Activated CD4-positive, alpha-beta T cell treated with anti-CD3 and anti-CD28 coated beads, Interleukin-2, amount 50 U/mL, for 48 hours (primary cell): Measurements from ENCODE around the gene STRN4.

ENCODE experiments used
- DNase-seq, 2 experiments: peaks; one replicate each; pipeline ENCODE4 v3.0.0-alpha.2; 2020

The STRN4 gene

DNA sequence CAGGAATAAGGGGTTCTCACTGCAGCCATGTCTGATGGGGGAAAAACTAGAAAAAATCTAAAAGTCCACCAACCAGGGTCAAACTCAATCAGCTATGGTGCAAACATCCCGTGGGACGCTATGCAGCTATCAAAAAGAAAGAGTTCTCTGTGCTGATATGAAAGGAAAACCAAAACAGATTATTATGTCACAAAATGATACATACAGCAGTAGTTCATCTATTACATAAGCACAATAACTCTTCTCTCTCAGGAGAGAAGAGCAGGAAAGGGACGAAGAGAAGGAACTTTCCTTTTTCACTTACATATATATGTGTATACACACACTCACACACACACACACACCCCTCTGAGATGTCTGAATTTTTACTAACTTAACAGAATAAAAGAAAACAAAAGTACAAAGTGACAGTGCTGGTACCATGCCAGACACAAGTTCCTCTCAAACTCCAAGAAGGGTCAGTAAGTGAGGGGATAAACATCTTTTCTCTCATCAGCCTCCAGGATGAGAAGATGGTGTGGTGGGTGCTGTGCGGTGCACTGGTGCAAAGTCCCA lies 3.2 kb downstream of the STRN4 start:
- DNase-seq = no peak

DNA sequence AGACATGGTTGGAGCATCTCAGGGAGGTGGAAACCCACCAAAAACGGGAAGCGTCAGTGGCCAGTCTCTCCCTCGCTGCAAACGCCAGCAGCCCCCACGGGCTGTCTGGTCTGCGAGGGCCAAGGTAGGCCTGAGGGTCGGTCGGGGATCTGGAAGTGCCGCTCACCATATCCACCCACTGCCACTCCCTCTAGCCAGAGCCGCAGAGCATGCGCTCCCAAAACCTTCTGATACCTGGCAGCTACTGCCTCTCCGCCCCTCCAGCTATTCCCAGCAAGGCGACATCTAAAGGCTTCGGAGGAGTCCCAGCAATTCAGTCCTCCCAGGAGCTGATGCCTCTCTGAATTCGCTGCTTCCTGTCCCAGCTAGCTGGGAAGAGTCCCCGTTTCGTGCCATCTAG lies 4.8 kb downstream of the STRN4 start:
- no peak for DNase-seq

DNA sequence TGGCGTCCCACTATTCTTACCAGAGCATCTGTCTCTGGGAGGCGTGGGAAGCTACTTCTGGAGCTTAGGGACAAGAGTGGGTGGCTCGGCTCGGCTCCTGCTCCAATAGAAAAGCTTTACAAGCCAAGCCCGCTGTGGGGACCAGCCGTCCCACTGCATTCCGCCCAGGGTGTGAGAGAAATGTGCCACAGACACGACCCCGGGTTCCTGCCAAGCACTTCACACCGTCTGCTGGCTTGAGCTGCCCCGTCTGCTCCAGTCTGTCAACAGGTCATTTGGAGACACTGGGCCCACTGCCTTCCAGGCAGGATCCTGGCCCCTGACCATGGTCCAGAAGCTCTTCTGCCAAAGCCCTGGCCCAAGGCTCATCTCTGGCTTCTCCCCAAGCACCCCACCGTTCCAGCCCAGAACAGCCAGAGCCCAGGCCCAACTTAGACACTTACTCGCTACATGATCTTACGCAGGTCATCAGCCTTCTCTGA lies 6.9 kb downstream of the STRN4 start:
- no peak for DNase-seq

DNA sequence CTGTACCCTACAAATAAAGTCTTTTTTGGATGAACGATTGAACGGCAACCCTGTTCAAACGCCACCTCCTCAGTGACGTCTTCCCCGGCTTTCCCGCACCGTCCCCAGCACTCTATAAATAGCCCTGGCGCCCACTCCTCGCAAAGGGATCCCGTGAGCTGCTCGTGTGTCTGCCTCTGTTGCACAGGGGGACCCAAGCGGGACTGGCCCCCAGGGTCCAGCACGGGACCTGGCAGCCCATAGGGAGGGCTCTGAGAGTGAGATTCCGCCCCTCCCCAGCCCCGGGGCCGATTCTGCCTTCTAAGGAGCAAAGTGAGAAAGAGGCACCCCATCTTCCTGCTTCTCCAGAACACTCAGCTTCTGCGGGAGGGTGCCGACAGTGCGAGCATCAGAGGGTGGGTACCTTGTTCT lies 8.5 kb downstream of the STRN4 start:
- no peak for DNase-seq

DNA sequence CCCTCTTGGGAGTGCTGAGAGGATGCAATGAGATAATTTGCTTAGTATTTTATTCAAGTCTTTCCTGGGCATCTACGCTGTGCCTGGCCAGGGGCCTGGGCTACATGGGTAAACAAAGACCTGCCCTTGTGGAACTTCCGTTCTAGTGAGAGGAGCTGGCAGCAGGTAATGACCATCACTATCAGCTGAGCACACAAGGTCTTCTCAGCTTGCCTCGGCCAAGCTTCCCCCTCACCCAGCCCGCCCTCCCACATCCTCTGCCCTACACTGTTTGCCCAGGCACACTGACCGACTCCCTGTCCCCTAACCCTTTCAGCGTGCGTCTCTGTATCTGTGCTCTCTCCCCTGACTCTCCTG lies 9.0 kb downstream of the STRN4 start:
- no peak for DNase-seq

DNA sequence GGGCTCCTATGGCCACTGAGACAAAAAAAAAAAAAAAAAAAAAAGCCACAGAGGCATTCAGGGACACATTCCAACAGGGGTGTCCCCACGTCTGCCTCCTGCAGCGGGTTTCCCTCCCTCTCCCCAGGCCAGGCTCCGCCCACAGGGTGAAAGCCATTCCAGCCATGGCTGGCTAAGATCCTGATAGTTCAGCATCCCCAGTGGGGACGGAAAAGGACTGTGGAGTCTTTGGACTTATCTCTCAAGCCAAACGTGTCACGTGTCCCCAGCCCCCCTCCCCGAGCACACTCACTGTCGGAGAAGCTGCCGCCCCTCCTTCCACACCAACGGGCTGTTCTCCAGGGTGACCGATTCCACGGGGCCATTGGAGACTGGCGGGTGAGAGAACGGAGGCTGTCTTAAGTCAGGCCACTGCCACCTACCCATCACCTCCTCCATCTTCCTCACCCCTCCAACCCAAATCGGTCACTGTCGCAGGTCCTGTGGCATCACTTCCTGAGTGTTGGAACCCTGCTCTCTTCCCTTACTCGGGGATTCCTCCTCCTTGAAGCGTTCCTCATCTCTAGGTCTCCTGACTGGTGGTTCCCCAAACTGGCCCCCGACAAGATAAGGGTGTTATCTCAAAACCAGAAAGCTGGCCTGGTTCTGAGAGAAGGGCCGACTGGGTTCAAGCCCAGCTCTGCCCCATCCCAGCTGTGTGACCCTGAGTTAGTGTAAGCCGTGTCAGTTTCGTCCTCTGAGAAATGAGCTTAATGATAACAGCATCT lies 9.5 kb downstream of the STRN4 start:
- DNase-seq = no peak

DNA sequence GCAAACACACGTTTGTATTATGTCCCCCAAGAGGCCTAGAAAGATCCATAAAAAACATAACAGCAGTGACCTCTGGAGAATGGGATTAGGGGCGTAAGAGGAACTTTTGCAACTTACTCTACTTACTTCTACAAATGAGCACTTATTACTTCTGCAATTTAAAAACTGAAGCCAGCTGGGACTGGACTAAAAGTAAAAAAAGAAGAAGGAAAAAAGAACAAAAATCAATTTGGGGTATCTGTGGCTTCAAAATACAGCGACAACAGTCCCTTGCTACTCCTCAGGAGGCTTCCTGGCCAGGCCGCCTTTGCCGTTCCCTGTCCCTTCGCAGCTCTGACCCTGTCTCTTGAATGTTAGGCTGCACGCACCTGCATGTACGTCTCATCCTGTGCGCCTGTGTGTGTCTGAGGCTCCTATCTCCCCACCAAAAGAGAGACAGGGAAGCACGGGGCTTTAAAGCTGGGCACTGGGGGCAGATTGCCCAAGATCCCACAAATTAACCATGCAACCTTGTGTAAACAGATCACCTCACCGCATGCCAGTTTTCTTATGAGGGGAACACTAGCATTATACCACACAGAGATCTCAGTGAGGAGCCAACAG lies 12.5 kb downstream of the STRN4 start:
- no peak for DNase-seq

DNA sequence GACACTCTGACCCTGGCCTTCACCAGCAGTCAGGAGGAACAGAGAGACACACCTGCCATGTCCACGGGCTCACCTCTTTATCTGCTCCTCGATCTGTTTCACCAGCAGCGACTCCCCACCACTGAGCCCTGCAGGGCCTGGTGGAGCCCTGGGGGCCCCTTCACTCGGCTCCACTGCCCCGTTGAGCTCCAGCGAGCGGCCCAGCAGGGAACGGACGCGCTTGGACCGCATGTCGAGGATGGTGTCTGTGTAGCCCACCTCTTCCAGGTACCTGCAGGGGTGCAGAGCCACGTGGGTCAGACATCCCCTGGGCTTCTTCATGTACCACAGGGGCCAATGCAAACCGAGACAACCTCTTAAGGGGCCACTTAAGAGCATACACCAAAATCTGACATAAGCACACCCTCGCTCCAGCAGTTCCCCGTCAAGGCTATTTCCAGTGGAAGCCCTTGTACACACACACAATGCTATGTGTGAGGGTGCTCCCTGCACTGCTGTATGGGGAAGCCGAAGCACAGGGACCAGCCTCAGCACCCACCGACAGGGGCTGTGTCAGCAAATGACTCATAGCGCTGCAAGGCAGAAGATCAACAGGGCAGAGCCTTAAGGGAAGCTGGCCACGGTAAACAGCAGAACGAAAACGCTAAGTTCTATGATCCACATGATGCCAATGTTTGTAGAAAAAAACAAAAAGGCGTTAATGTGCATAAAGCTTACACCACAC lies 13.1 kb downstream of the STRN4 start:
- no peak for DNase-seq

DNA sequence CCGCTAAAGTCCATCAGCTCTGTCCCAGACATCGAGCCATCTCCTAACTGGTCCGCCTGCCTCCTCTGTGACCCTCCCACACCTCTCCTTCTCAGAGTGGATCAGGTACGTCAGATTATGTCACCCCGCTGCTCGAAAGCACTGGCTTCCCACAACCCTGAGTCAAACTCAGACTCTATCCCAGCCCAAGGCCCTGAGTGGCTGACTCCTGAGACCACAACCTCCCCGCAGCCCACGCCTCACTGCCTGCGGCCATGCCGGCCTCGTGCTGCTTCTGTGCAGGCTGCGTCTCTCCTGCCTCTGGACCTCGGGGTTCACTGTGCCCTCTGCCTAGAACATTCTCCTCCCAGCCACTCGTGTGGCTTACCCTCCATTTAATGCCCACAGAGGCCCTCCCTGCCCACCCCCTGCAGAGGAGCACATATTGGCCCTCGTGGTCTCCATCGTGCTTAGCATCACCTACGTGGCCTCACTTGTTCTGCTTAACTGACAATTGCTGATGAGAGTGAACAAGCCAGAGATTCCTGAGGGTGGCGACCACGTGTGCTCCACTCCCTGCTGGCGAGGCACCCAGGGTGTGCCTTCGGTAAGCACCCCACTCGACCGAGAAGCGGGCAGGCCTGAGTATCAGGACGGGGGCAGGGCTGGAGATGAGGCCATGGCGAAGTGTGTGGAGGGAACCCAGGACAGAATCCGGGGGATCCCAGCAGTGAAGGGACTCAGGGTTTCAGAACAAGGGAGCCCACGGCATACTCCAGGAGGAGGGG lies 13.9 kb downstream of the STRN4 start:
- DNase-seq = no peak

DNA sequence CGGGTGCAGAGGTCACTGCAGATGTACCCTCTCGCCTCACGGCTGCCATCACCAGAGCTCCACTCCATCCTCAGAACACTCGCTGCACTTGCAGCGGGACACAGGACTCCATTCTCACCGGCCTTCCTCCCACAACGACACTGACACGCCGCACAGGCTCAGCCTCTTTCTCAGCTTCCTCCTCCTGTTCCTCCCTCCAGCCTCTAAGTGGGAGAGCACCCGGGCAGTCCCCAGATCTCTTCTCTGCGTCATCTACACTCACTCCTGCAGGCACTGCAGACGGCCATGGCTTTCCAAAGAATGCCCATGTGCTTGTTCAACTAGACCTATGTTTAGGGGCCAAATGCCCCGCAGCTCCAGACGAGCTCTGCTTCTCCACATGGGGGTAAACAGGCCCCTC lies 14.7 kb downstream of the STRN4 start:
- no peak for DNase-seq

DNA sequence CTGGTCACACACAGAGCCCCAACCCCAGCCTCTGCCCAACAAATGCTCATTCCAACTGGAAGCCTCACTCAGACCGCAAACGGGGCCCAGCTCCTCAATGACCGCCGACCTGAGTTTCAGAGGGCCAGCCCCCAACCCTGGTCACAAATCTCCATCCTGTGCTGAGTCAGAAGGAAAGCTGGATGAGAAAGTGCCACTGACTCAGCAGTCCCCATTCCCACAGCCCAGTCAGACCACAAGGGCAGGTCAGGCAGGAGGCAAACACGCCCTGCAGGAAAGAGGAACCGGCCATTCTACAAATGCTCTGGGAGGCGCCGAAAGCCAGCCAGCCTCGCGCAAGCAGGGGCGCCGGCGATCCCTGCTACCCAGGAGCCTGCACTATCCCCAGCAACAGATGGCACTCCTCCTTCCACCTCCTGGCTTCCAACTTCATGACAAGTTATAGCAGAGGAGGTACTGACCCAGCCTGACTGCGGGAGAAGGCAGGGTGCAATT lies 15.2 kb downstream of the STRN4 start:
- DNase-seq = peak in 1 of 2 experiments; percentile 21

DNA sequence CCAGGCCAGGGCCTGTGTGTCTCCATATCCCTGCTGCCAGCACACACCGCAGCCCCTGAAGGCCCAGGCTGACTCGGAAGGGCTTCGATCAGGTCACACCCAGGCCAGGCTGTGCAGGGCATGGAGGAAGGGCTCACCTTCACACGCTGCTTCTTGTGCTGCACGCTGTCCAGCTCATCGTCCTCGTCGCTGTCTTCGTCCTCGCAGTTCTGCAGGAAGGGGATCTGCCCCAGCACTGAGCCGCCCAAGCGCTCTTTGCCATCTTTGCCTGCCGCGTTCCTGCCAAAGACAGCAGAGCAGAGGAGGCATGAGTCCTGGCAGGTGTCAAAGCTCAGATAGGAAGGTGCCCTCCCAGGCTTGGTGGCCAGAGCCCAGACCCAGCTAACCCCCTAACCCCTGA lies 15.7 kb downstream of the STRN4 start:
- DNase-seq = no peak

DNA sequence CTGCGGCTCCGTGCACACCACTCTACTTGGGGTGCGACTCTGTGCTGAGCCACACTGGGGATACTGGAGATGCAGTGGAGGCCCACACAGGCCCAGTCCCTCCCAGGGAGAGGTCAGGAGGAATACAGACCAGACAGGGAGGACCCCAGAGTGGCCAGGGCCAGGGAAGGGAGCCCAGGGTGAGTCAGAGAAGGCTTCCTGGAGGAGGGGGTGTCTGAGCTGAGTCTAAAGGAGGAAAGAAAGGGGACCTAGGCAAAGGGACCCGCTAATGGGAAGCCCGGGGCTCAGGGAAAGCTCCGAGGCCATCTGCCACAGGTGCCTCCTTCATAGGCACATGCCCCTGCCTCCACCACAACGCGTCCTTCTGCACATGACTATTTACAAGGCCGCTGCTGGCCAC lies 16.1 kb downstream of the STRN4 start:
- no peak for DNase-seq

DNA sequence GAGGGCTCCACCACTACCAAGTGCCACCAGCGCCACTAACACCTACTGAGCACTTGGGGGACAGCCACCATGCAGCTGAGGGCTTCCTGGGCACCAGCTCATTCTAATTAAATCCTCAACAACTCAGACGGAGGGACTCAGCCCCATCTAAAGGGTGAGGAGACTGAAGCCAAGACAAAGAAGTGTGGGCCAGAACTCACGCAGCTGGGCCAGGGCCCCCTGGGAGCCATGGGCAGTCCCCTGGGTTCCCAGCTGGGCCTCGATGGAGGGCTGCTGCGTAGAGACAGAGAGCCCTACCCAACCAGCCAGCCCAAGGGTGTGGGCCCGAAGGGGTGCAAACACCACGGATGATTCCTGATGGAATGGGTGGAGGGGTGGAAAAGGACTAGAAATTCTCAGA lies 16.6 kb downstream of the STRN4 start:
- DNase-seq = no peak

DNA sequence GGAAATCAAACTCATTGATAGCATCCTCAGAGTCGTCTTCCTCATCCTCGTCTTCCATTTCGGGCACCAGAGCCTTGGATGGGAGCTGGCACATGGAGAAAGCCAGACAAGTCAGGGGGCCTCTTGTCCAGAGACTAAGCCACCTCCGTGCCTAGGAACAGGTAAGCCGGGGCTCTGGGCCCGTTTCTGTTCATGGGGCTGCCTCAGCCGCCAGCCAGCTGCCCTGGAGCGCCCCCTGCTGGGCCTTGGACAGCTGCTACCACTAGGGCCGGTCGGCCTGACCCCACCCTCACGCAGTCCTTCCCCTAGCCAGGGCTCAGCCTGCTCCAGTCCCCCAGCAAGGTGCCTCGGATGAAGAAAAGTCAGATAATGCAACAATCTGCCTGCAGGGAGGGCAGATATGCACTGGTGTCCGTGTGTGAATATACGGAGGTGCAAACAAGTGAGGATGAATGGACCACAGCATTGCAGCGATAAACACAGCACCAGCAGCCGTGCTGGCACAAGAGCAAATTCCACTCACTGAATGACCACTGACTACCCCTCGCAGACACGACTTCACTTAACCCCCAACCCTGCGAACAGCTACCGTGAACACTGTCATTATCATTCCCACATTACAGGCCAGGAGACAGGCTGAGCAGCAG lies 17.4 kb downstream of the STRN4 start:
- DNase-seq = peak; percentile 80 to 83

DNA sequence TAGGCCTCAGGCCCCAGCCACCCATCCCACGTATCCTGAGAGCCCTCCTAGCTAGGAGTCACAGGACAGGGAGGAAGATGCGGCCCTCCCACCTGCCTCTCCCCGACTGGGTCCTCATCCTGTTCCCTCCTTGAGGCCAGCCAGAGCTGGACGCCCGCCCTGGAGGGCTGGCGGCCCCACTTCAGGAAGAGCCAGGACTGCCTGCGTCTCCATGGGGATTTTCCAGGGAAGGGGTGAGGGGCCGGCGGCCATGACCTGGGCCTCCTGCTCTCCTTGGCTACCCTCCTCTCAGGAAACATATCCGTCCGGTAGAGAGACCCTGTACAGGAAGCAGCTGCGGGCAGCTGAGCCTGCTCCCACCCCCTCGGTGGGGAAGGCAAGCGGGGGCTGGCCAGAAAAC lies 18.0 kb downstream of the STRN4 start:
- no peak for DNase-seq

DNA sequence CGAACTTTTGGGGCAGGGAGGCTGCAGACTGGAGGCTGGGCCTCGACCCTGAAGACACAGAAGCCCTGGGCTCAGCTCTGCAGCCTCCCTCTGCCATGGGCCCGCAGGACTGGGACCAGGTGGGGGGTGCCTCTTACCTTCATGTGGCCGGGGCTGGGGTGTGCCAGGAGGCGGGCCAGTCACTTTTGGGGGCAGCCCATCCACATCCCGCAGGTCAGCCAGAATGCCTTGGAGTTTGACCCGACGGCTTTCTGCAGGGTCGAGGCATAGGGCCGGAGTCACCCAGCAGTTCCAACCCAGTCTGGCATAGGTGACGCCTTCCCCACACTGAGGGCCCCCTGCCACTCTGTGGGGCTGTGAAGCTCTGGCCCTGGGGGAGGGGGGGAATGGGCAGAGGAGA lies 18.5 kb downstream of the STRN4 start:
- DNase-seq = no peak

DNA sequence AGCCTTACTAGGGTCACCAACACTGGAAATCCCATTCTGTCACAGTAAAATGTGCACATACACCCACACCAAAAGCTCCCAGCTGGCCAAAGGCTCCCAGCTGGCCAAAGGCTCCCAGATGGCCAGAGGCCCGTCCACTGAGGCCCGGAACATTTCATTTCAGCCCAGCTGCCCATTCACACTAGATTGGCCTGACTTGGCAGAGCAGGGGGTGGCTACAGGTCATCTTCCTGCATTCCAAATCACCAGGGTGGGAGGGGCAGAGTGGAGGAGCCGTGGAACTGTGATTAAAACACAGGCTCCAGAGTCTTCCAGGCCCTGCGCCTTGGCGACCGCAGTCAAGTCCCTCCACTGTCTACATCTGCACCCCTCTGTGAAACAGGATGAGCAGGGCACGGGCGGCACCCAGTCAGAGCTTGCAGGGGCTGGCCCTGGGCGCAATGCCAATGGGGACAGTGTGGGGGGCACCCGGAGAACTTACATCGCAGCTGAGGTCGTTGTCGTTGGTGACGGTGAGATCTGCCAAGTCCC lies 19.2 kb downstream of the STRN4 start:
- no peak for DNase-seq

DNA sequence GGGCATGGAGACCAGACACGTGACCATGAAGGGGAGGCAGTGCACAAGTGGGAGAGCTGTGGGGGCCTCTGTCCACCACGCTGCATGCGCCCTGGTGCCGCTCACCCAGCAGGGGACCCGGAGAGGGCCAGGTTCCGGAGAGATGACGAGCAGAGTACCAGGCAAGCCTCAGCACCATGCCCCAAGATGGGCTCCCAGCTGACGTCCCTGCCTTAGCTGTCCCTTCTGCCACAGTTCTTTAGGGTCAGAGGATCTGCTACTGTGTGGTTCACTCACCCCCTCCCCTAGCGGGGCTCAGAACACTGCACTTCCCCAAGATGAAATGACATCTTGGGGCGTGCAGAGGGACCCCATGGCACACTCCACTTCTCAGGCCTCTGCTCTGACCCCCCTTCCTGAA lies 19.7 kb downstream of the STRN4 start:
- no peak for DNase-seq

DNA sequence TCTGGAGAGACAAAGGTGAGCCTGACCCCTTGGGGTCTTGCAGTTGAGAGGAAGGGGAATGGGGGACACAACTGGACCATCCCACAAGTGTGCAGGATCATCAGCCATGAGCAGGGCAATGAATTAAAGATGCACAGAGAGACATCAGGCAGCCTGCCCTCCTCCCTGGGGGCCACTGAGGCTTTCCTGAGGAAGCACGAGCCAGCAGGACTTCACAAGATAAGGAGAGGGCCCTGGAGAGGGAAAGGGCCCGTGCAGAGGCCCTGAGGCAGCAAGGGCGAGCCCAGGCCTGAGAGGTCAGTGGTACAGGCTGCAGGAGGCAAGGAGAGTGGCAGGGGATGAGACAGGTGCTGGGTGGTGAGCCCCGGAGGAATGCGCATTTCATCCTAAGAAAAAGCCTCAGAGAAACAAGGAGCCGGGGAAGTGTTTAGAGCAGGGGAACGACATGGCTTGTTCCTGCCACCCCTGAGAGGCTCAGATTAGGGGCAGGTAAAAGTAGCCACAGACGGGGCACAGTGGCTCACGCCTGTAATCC lies 20.3 kb downstream of the STRN4 start:
- no peak for DNase-seq

DNA sequence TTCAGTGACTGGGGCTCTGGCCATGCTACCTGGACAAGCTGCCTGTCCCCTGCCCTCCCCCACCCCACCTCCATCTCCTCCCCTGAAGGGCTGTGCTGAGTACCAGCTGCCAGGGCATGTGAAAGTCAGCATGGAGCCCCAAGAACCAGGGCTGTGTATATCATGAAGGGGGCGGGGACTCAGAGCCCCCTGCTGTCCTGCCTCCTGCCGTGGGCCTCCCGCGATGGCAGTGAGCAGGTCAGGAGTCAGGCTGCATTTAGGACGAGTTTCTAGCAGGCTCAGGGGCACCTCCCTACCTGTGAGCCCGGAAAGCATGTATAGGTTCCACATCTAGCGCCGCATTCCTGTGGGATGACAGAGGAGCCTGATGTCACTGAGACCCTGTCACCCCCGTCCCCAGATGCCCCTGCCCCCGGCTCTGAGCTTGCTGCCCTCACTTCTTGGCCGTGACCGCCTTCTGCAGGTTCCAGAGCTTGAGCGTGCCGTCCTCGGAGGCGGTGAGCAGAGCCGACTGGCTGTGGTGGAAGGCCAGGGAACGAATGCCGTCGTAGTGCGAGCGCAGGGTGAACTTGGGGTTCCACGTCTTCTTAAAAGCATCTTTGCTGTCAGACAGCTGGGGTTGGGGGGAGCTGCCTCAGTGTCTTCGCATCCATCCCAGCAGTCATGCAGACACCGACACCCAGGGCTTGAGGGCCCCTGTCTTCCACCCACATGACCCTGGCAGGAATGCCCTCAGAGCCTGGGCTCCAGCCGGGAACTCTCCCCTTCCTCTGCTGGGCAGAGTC lies 21.0 kb downstream of the STRN4 start:
- DNase-seq = no peak
